Skeletal muscle tissue (tissue), 4 donors: ENCODE measurements around the gene SRCIN1. TPM values are rescaled to one million over a fixed set of nuclear protein-coding genes. Genes with fewer than 3 reads are reported as not detected.
"Not testable (repeated sequence)": the region's sequence is repeated elsewhere in the genome, so short reads cannot be mapped to it uniquely, and the experiment has no call there.

Experiments
- H3K27ac ChIP-seq: one replicate; pipeline ENCODE4 v1.7.0; 2013; ENCODE audit warnings: mild to moderate bottlenecking, low read depth, low read length, inconsistent platforms
- H3K27me3 ChIP-seq, 3 donors: one replicate each; pipeline ENCODE4 v1.7.0; 2013; ENCODE audit warnings: low read length in 3 of 3; ENCODE audit not compliant: control insufficient read depth in 3 of 3, insufficient read depth in 3 of 3
- H3K36me3 ChIP-seq, 3 donors: one replicate each; pipeline ENCODE4 v1.7.0; 2013; ENCODE audit warnings: low read length in 3 of 3; ENCODE audit not compliant: control insufficient read depth in 3 of 3, insufficient read depth in 3 of 3
- H3K4me1 ChIP-seq, 3 donors: one replicate each; pipeline ENCODE4 v1.7.0; 2013; ENCODE audit warnings: low read length in 3 of 3, mild to moderate bottlenecking in 3 of 3; ENCODE audit not compliant: control insufficient read depth in 3 of 3, insufficient read depth in 3 of 3
- H3K4me3 ChIP-seq, 3 donors: one replicate each; pipeline ENCODE4 v1.7.0; 2013; ENCODE audit warnings: low read length in 3 of 3
- H3K9ac ChIP-seq, 3 donors: one replicate each; pipeline ENCODE4 v1.7.0; 2013; ENCODE audit warnings: low read length in 3 of 3, mild to moderate bottlenecking in 3 of 3, moderate library complexity in 2 of 3, low read depth in 1 of 3
- H3K9me3 ChIP-seq, 3 donors: one replicate each; pipeline ENCODE4 v1.7.0; 2013; ENCODE audit warnings: low read length in 3 of 3; ENCODE audit not compliant: control insufficient read depth in 3 of 3
- total RNA-seq: library from RNA; depleted of rRNA; stranded (reverse); fragments of >200 nt; gene quantifications from one replicate; pipeline ENCODE4 v1.2.3, GENCODE V29; 2014
- donor health status: Osteomylitis.

Gene SRCIN1, protein sequence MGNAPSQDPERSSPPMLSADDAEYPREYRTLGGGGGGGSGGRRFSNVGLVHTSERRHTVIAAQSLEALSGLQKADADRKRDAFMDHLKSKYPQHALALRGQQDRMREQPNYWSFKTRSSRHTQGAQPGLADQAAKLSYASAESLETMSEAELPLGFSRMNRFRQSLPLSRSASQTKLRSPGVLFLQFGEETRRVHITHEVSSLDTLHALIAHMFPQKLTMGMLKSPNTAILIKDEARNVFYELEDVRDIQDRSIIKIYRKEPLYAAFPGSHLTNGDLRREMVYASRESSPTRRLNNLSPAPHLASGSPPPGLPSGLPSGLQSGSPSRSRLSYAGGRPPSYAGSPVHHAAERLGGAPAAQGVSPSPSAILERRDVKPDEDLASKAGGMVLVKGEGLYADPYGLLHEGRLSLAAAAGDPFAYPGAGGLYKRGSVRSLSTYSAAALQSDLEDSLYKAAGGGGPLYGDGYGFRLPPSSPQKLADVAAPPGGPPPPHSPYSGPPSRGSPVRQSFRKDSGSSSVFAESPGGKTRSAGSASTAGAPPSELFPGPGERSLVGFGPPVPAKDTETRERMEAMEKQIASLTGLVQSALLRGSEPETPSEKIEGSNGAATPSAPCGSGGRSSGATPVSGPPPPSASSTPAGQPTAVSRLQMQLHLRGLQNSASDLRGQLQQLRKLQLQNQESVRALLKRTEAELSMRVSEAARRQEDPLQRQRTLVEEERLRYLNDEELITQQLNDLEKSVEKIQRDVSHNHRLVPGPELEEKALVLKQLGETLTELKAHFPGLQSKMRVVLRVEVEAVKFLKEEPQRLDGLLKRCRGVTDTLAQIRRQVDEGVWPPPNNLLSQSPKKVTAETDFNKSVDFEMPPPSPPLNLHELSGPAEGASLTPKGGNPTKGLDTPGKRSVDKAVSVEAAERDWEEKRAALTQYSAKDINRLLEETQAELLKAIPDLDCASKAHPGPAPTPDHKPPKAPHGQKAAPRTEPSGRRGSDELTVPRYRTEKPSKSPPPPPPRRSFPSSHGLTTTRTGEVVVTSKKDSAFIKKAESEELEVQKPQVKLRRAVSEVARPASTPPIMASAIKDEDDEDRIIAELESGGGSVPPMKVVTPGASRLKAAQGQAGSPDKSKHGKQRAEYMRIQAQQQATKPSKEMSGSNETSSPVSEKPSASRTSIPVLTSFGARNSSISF
- total RNA-seq, result 0.52 TPM

DNA sequence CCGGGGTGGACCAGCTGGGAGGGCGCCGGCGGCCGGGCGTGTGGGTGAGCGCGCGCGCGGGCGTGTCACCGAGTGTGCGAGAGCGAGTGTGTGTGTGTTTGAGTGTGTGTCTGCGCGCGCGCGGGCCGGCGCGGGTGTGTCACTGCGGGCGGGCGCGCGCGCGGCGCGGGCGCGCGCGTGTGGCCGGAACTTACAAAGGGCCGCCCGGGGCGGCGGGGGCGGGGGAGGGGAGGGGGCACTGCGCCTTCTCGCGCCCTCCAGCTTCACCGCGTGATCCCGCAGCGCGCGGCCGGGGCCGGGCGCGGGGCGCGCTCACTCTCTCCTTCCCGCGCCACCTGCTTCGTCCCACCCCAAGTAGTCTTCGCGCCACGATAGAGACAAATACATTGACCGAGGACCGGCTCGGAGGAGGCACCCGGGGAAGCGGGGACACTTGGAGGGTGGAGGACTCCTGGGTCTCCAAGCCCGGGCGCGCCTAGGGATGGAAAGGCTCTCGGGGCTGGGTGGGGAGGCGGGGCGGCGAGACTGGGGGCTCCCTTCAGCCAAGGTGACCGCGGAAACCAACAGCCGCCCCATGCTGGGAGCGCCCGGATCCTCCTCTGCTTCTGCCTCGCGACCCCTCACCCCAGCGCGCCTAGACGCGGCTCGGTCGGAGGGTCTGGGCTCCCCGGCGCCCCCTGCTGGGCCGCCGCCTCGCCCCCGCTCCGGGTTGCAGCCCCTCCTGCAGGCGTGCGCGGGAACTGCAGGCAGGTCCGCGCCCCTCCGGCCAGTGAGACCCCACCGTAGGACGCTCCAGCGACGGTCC is at the start of gene SRCIN1:
SRCIN1 (minus strand) TSS at position 112 of the 805 bp plus-strand sequence. CDS start 247 bp downstream, outside the sequence.
- Histone ChIP-seq H3K27ac (no peak within 1 kb of the TSS), H3K9ac (no peak within 1 kb of the TSS), H3K9me3 (no peaks in the 10 kb centered on the region), H3K36me3 (no peaks in the 10 kb centered on the region), H3K4me3 (peak within 1 kb of the TSS; percentile 30 to 61 (median 56)), H3K27me3 (peaks cover 63 to 79% (median 73%) of the 10 kb centered on the region in 3 donors), H3K4me1 (peaks cover 8 to 13% (median 9%) of the 10 kb centered on the region in 3 donors)

DNA sequence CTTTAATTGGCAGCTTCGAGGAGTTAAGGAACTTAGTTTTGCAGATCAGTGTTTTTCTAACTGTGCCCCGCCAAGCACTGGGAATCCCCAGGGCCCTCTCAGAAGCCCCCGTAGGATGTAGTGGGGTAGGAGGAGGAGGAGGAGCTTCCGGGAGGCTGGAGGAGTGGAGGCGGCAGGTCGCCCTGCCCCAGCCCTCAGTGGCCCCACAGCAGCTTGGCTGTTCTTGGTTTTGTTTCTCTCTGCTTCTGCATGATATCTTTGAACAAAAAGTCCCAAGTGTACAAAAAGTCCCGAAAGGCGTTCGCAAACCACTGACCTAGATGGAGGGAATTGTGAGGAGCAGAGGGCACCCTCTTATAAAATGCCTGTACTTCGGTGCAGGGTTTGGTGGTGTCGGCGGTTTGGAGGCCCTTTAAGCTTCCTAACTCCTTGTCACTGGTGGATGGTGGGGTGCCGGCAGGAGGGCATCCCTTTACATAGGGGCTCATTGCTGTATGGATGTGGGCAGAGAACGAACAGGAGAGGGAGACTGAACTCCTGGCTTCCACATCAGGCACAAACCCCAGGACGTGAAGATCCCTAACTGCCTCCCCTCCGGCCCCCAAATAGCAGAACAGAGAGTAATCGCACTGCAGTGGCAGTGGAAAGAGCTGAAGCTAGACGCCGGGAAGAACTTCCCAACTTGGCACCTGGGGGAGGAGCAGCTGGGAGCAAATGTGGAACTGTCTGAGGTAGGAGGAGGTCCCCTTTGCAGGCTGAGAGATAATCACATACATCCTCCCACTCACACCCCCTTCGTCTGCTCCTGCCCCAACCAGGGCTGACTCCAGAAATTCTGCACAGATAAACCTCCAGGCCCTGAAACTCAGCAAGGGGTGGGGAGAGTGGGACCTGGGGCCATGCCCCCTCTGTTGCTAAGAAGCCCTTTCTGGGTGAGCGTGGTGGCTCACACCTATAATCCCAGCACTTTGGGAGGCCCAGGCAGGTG is 49.0 kb upstream of the SRCIN1 start:
- H3K4me1 ChIP-seq, result no peaks in the 10 kb centered on the region
- no peak overlapping the region for H3K27ac ChIP-seq
- H3K27me3 ChIP-seq, result peaks cover 33 to 42% (median 41%) of the 10 kb centered on the region in 3 donors
- H3K36me3 ChIP-seq, result no peaks in the 10 kb centered on the region
- no peaks in the 10 kb centered on the region for H3K9me3 ChIP-seq
- no peak overlapping the region for H3K9ac ChIP-seq
- no peak overlapping the region for H3K4me3 ChIP-seq

DNA sequence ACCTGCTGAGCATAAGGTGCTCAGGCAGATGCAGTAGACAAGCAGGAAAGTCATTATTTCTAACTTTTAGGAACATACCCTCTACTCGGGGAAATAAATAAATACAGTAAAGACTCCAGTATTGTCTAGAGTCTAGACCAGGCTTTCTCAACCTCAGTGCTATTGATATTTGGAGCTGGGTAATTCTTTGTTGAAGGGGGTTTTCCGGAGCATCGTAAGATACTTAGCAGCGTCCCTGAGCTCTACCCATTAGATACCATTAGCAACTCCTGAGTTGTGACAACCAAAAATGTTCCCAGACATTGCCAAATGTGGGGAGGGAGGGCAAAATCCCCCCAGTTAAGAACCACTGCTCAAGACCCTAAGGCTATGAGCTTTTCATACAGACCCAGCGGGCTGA is 47.9 kb upstream of the SRCIN1 start:
- H3K36me3 ChIP-seq, result no peaks in the 10 kb centered on the region
- H3K9me3 ChIP-seq, result no peaks in the 10 kb centered on the region
- no peak overlapping the region for H3K9ac ChIP-seq
- H3K4me3 ChIP-seq, result no peak overlapping the region
- peaks cover 31 to 37% (median 34%) of the 10 kb centered on the region in 3 donors for H3K27me3 ChIP-seq
- no peak overlapping the region for H3K27ac ChIP-seq
- H3K4me1 ChIP-seq, result no peaks in the 10 kb centered on the region

DNA sequence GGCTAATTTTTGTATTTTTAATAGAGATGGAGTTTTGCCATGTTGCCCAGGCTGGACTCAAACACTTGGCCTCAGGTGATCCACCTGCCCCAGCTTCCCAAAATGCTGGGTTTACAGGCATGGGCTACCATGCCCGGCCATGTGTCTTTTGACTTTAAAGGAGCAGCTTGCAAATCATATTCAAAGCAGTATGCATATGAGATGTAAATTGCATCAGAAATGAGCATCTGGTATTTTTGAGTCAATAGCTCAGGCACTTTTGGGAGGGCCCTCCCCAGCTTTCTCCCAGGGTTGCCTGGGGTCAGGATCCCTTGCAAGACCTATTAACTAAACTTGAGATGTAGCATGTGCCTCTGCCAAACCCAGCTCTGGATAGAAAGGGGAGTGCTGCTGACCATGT is 47.5 kb upstream of the SRCIN1 start:
- no peak overlapping the region for H3K4me3 ChIP-seq
- H3K4me1 ChIP-seq, result no peaks in the 10 kb centered on the region
- H3K27me3 ChIP-seq, result peaks cover 27 to 33% (median 30%) of the 10 kb centered on the region in 3 donors
- H3K9me3 ChIP-seq, result no peaks in the 10 kb centered on the region
- no peaks in the 10 kb centered on the region for H3K36me3 ChIP-seq
- H3K27ac ChIP-seq, result no peak overlapping the region
- H3K9ac ChIP-seq, result no peak overlapping the region

DNA sequence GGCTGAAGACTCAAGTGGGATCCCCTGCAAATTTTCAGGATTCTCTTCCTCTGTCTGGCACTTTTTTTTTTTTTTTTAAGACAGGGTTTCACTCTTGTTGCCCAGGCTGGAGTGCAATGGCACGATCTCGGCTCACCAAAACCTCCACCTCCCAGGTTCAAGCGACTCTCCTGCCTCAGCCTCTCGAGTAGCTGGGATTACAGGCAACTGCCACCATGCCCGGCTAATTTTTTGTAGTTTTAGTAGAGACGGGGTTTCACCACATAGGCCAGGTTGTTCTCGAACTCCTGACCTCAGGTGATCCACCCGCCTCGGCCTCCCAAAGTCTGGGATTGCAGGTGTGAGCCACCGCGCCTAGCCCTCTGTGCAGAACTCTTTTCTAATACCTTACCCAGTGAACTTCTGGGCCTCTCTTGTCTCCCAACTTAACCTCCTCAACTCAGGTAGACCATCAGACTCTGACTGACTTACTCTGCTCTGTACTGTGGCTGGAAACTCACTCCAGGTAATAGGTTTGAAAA is 45.0 kb upstream of the SRCIN1 start:
- not testable (repeated sequence) for H3K9me3 ChIP-seq, H3K4me3 ChIP-seq, H3K4me1 ChIP-seq, H3K36me3 ChIP-seq, H3K9ac ChIP-seq, H3K27ac ChIP-seq
- H3K27me3 ChIP-seq, result peaks cover 20 to 22% (median 22%) of the 10 kb centered on the region in 3 donors

DNA sequence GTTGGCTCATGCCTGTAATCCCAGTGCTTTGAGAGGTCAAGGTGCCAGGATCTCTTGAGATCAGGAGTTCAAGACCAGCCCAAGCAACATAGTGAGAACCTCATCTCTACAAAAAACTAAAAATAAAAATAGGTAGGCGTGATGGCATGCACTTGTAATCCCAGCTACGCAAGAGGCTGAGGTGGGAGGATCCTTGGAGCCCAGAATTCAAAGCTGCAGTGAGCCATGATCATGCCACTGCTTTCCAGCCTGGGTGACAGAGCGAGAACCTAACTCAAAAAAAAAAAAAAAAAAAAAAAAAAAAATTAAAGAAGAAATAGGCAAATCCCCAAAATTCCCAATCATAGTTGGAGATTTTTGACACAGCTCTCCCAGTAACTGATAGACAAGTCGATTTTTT is 32.2 kb upstream of the SRCIN1 start:
- Histone ChIP-seq H3K27me3 (no peaks in the 10 kb centered on the region), H3K4me3 (no peak overlapping the region), H3K9ac (no peak overlapping the region), H3K27ac (no peak overlapping the region), H3K36me3 (no peaks in the 10 kb centered on the region), H3K9me3 (no peaks in the 10 kb centered on the region), H3K4me1 (no peaks in the 10 kb centered on the region)

DNA sequence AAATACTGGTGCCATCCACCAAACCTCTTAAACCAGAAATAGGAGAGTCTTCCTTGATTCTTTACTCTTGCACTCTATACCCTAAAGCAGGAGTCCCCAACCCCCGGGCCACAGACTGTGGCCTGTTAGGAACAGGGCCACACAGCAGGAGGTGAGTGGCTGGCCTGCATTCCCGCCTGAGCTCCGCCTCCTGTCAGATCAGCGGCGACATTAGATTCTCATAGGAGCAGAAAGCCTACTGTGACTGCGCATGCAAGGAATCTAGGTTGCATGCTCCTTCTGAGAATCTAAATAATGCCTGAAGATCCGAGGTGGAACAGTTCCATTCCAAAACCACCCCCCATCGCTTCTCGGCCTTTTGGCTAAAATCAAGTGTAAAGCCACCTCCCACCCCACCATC is 30.3 kb upstream of the SRCIN1 start:
- Histone ChIP-seq H3K36me3 (no peaks in the 10 kb centered on the region), H3K27me3 (no peaks in the 10 kb centered on the region), H3K4me3 (no peak overlapping the region), H3K9ac (no peak overlapping the region), H3K27ac (no peak overlapping the region), H3K4me1 (no peaks in the 10 kb centered on the region), H3K9me3 (no peaks in the 10 kb centered on the region)

DNA sequence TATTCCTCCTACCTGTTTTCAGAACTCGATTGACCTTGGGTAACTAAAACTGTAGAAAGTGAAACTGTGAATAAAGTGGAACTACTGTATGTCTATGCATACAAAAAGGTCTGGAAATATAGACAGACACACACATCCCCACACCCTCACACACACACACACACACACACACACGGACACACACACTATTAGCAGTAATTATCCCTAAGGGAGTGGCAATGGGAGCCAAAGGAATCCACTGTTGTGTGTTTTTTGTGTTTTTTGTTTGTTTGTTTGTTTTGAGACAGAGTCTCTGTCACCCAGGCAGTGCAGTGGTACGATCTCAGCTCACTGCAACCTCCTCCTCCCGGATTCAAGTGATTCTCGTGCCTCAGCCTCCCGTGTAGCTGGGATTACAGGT is 26.6 kb upstream of the SRCIN1 start:
- no peaks in the 10 kb centered on the region for H3K36me3 ChIP-seq
- H3K9me3 ChIP-seq, result no peaks in the 10 kb centered on the region
- H3K4me3 ChIP-seq, result no peak overlapping the region
- no peak overlapping the region for H3K27ac ChIP-seq
- H3K9ac ChIP-seq, result no peak overlapping the region
- no peaks in the 10 kb centered on the region for H3K27me3 ChIP-seq
- no peaks in the 10 kb centered on the region for H3K4me1 ChIP-seq
